Endothelial cell of hepatic sinusoid (primary cell): ENCODE results near the gene GCK.

Experiments used
- in situ Hi-C: cut with HindIII; loops from 2 replicates; pipeline ENCODE4 v1.10.0; 2017; ENCODE audit warnings: low sequenced_read_pairs

Gene GCK

GRCh38 chr7:44147026-44147991 lies 41.9 kb downstream of the GCK start:
- in situ Hi-C loops, result no loop called here

GRCh38 chr7:44145969-44146911 lies 43.0 kb downstream of the GCK start:
- in situ Hi-C loops, result no loop called here

- in situ Hi-C loops, result no loop called here
Measured at GRCh38 chr7:44145479-44145968, 43.7 kb downstream of the GCK start.

- in situ Hi-C loops, result no loop called here
Measured at GRCh38 chr7:44144968-44145478, 44.2 kb downstream of the GCK start.

- in situ Hi-C loops, result no loop called here
Measured at GRCh38 chr7:44144426-44144967, 44.7 kb downstream of the GCK start.

- in situ Hi-C loops, result no loop called here
Measured at GRCh38 chr7:44143646-44144250, 45.5 kb downstream of the GCK start.

GRCh38 chr7:44142028-44142427 lies 47.2 kb downstream of the GCK start:
- in situ Hi-C loops, result no loop called here

- in situ Hi-C loops, result no loop called here
Measured at GRCh38 chr7:44141221-44141850, 47.9 kb downstream of the GCK start, which contains the start of gene MYL7. MYL7 (minus strand) TSS chr7:44141332; CDS start chr7:44141305, 27 bp downstream.

GRCh38 chr7:44140341-44140740 lies 48.9 kb downstream of the GCK start:
- in situ Hi-C loops, result no loop called here

GRCh38 chr7:44139311-44140010 lies 49.8 kb downstream of the GCK start:
- in situ Hi-C loops, result no loop called here

- in situ Hi-C loops, result no loop called here
Measured at GRCh38 chr7:44138698-44139097, 50.5 kb downstream of the GCK start.

GRCh38 chr7:44136731-44137130 lies 52.5 kb downstream of the GCK start:
- in situ Hi-C loops, result no loop called here

- in situ Hi-C loops, result no loop called here
Measured at GRCh38 chr7:44134943-44135628, 54.2 kb downstream of the GCK start.

- in situ Hi-C loops, result no loop called here
Measured at GRCh38 chr7:44133295-44133694, 55.9 kb downstream of the GCK start.

GRCh38 chr7:44132039-44132438 lies 57.2 kb downstream of the GCK start:
- in situ Hi-C loops, result no loop called here

GRCh38 chr7:44131173-44132029 lies 57.8 kb downstream of the GCK start:
- in situ Hi-C loops, result no loop called here

GRCh38 chr7:44128721-44129582 lies 60.3 kb downstream of the GCK start:
- in situ Hi-C loops, result no loop called here
